Prostate gland (tissue), 2 donors: ENCODE data around the gene LIX1L. TPM values are rescaled to one million over a fixed set of nuclear protein-coding genes. Genes with fewer than 3 reads are reported as not detected.
"Not testable (repeated sequence)": the region's sequence is repeated elsewhere in the genome, so short reads cannot be mapped to it uniquely, and the experiment has no call there.

ENCODE experiments used
- DNase-seq: peaks from one replicate; pipeline ENCODE4 v3.0.0-alpha.2; 2019; ENCODE audit warnings: low spot score
- H3K27ac ChIP-seq, 2 donors: fragments of 200-600 bp; sonication (generic); 2 replicates each; pipeline ENCODE4 v1.5.1; 2017 to 2019
- H3K27me3 ChIP-seq: fragments of 200-600 bp; sonication (generic); replicated peaks from 2 replicates; pipeline ENCODE4 v1.5.1; 2019; ENCODE audit not compliant: insufficient read depth
- H3K36me3 ChIP-seq, 2 donors: fragments of 200-600 bp; sonication (generic); 1 replicate in 1 of 2; 2 replicates in 1 of 2; pipeline versions ENCODE4 v1.5.1 to v1.8.1; 2017 to 2019
- H3K4me1 ChIP-seq: fragments of 200-600 bp; sonication (generic); replicated peaks from 2 replicates; pipeline ENCODE4 v1.5.1; 2019
- H3K4me3 ChIP-seq, 2 donors: fragments of 200-600 bp; sonication (generic); 2 replicates each; pipeline ENCODE4 v1.5.1; 2017 to 2019
- H3K9me3 ChIP-seq: fragments of 200-600 bp; sonication (generic); 2 replicates; pipeline ENCODE4 v1.5.1; 2017
- POLR2A ChIP-seq: fragments of 450-650 bp; IDR thresholded peaks from one replicate; pipeline ENCODE4 v1.6.1; 2016; ENCODE audit warnings: antibody characterized with exemption, mild to moderate bottlenecking
- POLR2AphosphoS5 ChIP-seq: sonication (generic); formaldehyde crosslinking; IDR thresholded peaks from one replicate; pipeline ENCODE4 v1.6.1; 2017; ENCODE audit warnings: antibody characterized with exemption
- WGBS: methylation state at CpG from one replicate; pipeline ENCODE4 v1.1.5; 2018; 5-methylcytosine and 5-hydroxymethylcytosine counted together
- intact Hi-C: fragments of 100-400 bp; cut with DNase I; formaldehyde crosslinking; loops from one replicate; pipeline ENCODE4 v1.14.2; 2022
- total RNA-seq, 2 donors: library from RNA; depleted of rRNA; stranded (reverse); fragments of >200 nt; gene quantifications; one replicate each; pipeline ENCODE4 v1.1.0, GENCODE V29; 2016
- TF ChIP-seq, protein P1 (sequence below), 4 experiments: fragments of 200-600 bp in 2 of 4; fragments of 450-650 bp in 2 of 4; sonication (generic) in 2 of 4; IDR thresholded peaks; 1 replicate in 3 of 4; 2 replicates in 1 of 4; pipeline ENCODE4 v1.5.1; 2016 to 2019; ENCODE audit warnings: antibody characterized with exemption in 4 of 4, mild to moderate bottlenecking in 2 of 4, moderate library complexity in 2 of 4

The LIX1L gene
- total RNA-seq, 2 donors from 2014 or later = 30.0 to 31.8 TPM

DNA sequence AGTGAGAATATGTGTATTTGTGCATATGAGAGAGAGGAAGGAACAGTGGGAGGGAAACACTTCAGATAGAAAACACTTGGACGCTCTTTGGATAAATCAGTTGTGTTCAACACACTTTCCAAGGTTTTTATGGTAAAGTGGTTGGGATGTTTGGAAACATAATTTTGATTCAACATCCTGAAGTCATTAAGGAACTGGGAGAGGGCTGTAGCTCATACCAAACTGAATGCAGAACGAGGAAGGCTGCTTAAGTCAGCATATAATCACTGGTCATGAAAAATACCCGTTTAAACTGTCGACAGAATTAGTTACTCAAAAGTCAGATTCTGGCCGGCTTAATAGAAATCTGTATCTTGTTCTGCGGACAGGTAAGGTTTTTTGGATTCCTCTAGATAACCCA lies 14.9 kb downstream of the LIX1L start:
- WGBS = 86% methylated on average over 6 of the region's 6 CpGs

DNA sequence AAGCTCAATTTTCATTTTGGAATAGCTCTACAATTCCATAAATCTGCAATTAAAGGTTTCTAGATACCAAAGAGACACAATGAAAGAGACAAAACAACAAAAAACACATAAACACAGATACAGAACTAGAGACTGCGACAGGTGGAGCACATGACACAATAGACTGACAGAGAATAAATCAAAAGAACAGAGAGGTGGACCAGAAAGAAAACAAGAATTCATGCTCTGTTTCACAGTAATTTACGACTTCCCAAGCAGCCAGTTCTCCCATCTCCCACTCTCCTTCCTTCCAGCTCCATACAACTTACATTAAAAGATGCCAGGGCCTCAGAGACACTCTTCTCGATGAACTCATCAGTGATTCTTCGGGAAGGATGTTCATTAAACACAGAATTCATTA lies 15.4 kb downstream of the LIX1L start:
- H3K27ac ChIP-seq = no peak overlapping the region
- H3K4me1 ChIP-seq = no peaks in the 10 kb centered on the region
- TF ChIP-seq, protein P1, sequence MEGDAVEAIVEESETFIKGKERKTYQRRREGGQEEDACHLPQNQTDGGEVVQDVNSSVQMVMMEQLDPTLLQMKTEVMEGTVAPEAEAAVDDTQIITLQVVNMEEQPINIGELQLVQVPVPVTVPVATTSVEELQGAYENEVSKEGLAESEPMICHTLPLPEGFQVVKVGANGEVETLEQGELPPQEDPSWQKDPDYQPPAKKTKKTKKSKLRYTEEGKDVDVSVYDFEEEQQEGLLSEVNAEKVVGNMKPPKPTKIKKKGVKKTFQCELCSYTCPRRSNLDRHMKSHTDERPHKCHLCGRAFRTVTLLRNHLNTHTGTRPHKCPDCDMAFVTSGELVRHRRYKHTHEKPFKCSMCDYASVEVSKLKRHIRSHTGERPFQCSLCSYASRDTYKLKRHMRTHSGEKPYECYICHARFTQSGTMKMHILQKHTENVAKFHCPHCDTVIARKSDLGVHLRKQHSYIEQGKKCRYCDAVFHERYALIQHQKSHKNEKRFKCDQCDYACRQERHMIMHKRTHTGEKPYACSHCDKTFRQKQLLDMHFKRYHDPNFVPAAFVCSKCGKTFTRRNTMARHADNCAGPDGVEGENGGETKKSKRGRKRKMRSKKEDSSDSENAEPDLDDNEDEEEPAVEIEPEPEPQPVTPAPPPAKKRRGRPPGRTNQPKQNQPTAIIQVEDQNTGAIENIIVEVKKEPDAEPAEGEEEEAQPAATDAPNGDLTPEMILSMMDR (IDR thresholded peaks at IDR 0.05) = no peak
- no peak for TF ChIP-seq POLR2A
- no peaks in the 10 kb centered on the region for H3K9me3 ChIP-seq
- intact Hi-C loops = no loop called here
- no peaks in the 10 kb centered on the region for H3K36me3 ChIP-seq
- no peaks in the 10 kb centered on the region for H3K27me3 ChIP-seq
- 60% methylated on average over 4 of the region's 4 CpGs for WGBS
- DNase-seq = no peak
- H3K4me3 ChIP-seq = no peak overlapping the region

More for the DNA sequence above, 14.9 kb downstream of the LIX1L start:
- Histone ChIP-seq H3K27me3 (no peaks in the 10 kb centered on the region), H3K4me3 (no peak overlapping the region), H3K36me3 (no peaks in the 10 kb centered on the region), H3K4me1 (no peaks in the 10 kb centered on the region), H3K9me3 (no peaks in the 10 kb centered on the region), H3K27ac (no peak overlapping the region)
- intact Hi-C loops = no loop called here
- no peak for DNase-seq
- TF ChIP-seq POLR2A (no peak), POLR2AphosphoS5 (no peak)
- TF ChIP-seq, protein P1 (IDR thresholded peaks at IDR 0.05) = no peak

- H3K9me3 ChIP-seq = no peaks in the 10 kb centered on the region
Measured at GRCh38 chr1:145937436-145937835, 20.4 kb downstream of the LIX1L start.

GRCh38 chr1:145936247-145936646 lies 21.6 kb downstream of the LIX1L start:
- H3K4me1 ChIP-seq = no peaks in the 10 kb centered on the region
- 73% methylated on average over 8 of the region's 8 CpGs for WGBS
- no peak for TF ChIP-seq POLR2A
- TF ChIP-seq POLR2AphosphoS5 = no peak
- TF ChIP-seq, protein P1 (IDR thresholded peaks at IDR 0.05) = no peak
- no peaks in the 10 kb centered on the region for H3K9me3 ChIP-seq
- no peaks in the 10 kb centered on the region for H3K27me3 ChIP-seq
- H3K4me3 ChIP-seq = no peak overlapping the region
- H3K36me3 ChIP-seq = no peaks in the 10 kb centered on the region
- DNase-seq = no peak
- H3K27ac ChIP-seq = no peak overlapping the region
- intact Hi-C loops = no loop called here

More at GRCh38 chr1:145937436-145937835, 20.4 kb downstream of the LIX1L start:
- Histone ChIP-seq H3K27ac (no peak overlapping the region), H3K36me3 (no peaks in the 10 kb centered on the region), H3K27me3 (no peaks in the 10 kb centered on the region), H3K4me3 (no peak overlapping the region), H3K4me1 (no peaks in the 10 kb centered on the region)
- intact Hi-C loops = no loop called here
- 77% methylated on average over 1 of the region's 1 CpG for WGBS
- DNase-seq = no peak
- TF ChIP-seq POLR2A (no peak), POLR2AphosphoS5 (no peak)
- TF ChIP-seq, protein P1 (IDR thresholded peaks at IDR 0.05) = no peak

DNA sequence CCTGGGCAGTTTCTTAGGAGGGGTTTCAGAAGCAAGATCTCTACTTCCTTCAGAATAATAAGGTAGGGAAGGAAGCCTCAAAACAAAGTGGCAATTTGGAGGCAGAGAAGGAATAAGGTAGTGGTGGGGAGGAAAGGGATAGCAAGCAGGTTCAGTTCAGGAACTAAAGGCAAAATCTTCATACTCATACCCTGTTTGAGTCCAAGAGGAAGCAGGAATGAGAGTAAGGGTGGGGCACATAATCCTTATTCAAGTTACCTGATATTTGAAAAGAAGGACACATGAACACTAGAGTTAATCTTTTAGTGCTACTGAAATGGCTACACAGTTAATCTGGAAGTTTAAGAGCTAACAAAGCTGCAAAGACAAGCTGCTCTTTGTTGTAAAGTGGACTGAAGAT lies 22.1 kb downstream of the LIX1L start:
- DNase-seq = no peak
- intact Hi-C loops = no loop called here
- Histone ChIP-seq H3K27ac (no peak overlapping the region), H3K27me3 (no peaks in the 10 kb centered on the region), H3K4me1 (no peaks in the 10 kb centered on the region), H3K36me3 (no peaks in the 10 kb centered on the region), H3K4me3 (no peak overlapping the region), H3K9me3 (no peaks in the 10 kb centered on the region)
- TF ChIP-seq, protein P1 (IDR thresholded peaks at IDR 0.05) = no peak
- TF ChIP-seq POLR2AphosphoS5 (no peak), POLR2A (no peak)

GRCh38 chr1:145932522-145933009 lies 25.3 kb downstream of the LIX1L start:
- intact Hi-C loops = not testable (repeated sequence)

More at GRCh38 chr1:145932522-145933009, 25.3 kb downstream of the LIX1L start:
- DNase-seq, H3K9me3 ChIP-seq, H3K27ac ChIP-seq, H3K4me1 ChIP-seq, H3K36me3 ChIP-seq, H3K4me3 ChIP-seq, H3K27me3 ChIP-seq: not testable (repeated sequence)
- WGBS = 53% methylated on average over 9 of the region's 9 CpGs
